CD4-positive, CD25-positive, alpha-beta regulatory T cell (primary cell): ENCODE results near the gene NEDD9. TPM values are rescaled to one million over a fixed set of nuclear protein-coding genes. Genes with fewer than 3 reads are reported as not detected.

Experiments used
- ATAC-seq, 2 donors: fragments of 150-1000 bp; cut with Tn5 transposase; one replicate each; pipeline ENCODE4 v1.10.0; 2021; ENCODE audit warnings: low read depth in 2 of 2, moderate number of reproducible peaks in 2 of 2, moderate library complexity in 1 of 2
- DNase-seq, 3 donors: peaks; one replicate each; pipeline versions ENCODE4 v3.0.0 to v3.0.0-alpha.2; 2012 to 2022; ENCODE audit warnings: mixed read lengths in 1 of 3
- H3K27ac ChIP-seq: one replicate; pipeline ENCODE4 v1.7.0; 2013; ENCODE audit warnings: mild to moderate bottlenecking, low read length; ENCODE audit not compliant: insufficient read depth, poor library complexity, severe bottlenecking
- H3K27me3 ChIP-seq: one replicate; pipeline ENCODE4 v1.7.0; 2013; ENCODE audit warnings: low read length; ENCODE audit not compliant: control insufficient read depth, insufficient read depth
- H3K36me3 ChIP-seq: one replicate; pipeline ENCODE4 v1.7.0; 2013; ENCODE audit warnings: mild to moderate bottlenecking, low read length, moderate library complexity; ENCODE audit not compliant: control insufficient read depth, insufficient read depth
- H3K4me1 ChIP-seq: 2 replicates; pipeline ENCODE4 v1.7.0; 2013; ENCODE audit warnings: mild to moderate bottlenecking, low read length; ENCODE audit not compliant: insufficient read depth, control insufficient read depth, poor library complexity, severe bottlenecking
- H3K4me3 ChIP-seq: one replicate; pipeline ENCODE4 v1.7.0; 2013; ENCODE audit warnings: low read depth, mild to moderate bottlenecking, low read length, moderate library complexity
- H3K9me3 ChIP-seq, 2 experiments: 1 replicate in 1 of 2; 2 replicates in 1 of 2; pipeline ENCODE4 v1.7.0; 2013; ENCODE audit warnings: low read length in 2 of 2, mild to moderate bottlenecking in 1 of 2, moderate library complexity in 1 of 2; ENCODE audit not compliant: control insufficient read depth in 2 of 2
- H3K27ac Mint-ChIP-seq, 3 donors: one replicate each; pipeline ENCODE4 v1.8.0; 2020 to 2022; ENCODE audit warnings: mild to moderate bottlenecking in 3 of 3, mixed read lengths in 3 of 3, moderate library complexity in 2 of 3
- H3K27me3 Mint-ChIP-seq: one replicate; pipeline ENCODE4 v1.8.0; 2022; ENCODE audit warnings: mild to moderate bottlenecking, mixed read lengths
- H3K36me3 Mint-ChIP-seq: one replicate; pipeline ENCODE4 v1.8.0; 2020; ENCODE audit warnings: mixed read lengths
- H3K4me1 Mint-ChIP-seq, 4 donors: one replicate each; pipeline ENCODE4 v1.8.0; 2020 to 2022; ENCODE audit warnings: mixed read lengths in 4 of 4, mild to moderate bottlenecking in 1 of 4
- H3K4me3 Mint-ChIP-seq, 4 donors: one replicate each; pipeline ENCODE4 v1.8.0; 2020 to 2022; ENCODE audit warnings: mild to moderate bottlenecking in 4 of 4, mixed read lengths in 4 of 4, moderate library complexity in 3 of 4
- H3K9me3 Mint-ChIP-seq, 7 donors: one replicate each; pipeline ENCODE4 v1.8.0; 2020 to 2022; ENCODE audit warnings: mixed read lengths in 7 of 7, mild to moderate bottlenecking in 3 of 7, moderate library complexity in 2 of 7
- polyA plus RNA-seq, 4 donors: library from polyadenylated mRNA; unstranded; fragments of 300-500 nt; fragmentation: Illumina TruSeq; gene quantifications; one replicate each; pipeline ENCODE4 v1.2.3, GENCODE V29; 2021
- total RNA-seq: library from RNA; stranded (reverse); gene quantifications from one replicate; pipeline ENCODE4 v1.2.3, GENCODE V29; 2022

The NEDD9 gene
- total RNA-seq (104 TPM), polyA plus RNA-seq (10 to 100 TPM; 18.1 to 21.5 (median 19.9) TPM)

GRCh38 chr6:11232193-11232769 lies at the start of gene NEDD9:
TSS of gene NEDD9 (minus strand) at chr6:11232668. CDS start at chr6:11232515, 153 bp downstream.
- peak within 1 kb of the TSS; percentile 87 to 96 (median 94) for H3K4me3 Mint-ChIP-seq
- no peaks in the 10 kb centered on the region for H3K9me3 Mint-ChIP-seq
- peak; percentile 98 to 99 for ATAC-seq
- Histone ChIP-seq H3K27me3 (no peaks in the 10 kb centered on the region), H3K4me3 (peak within 1 kb of the TSS; percentile 95), H3K4me1 (peaks cover 47% of the 10 kb centered on the region), H3K9me3 (no peaks in the 10 kb centered on the region), H3K27ac (peak within 1 kb of the TSS; percentile 93), H3K36me3 (no peaks in the 10 kb centered on the region)
- H3K27ac Mint-ChIP-seq = peak within 1 kb of the TSS; percentile 96 to 99 (median 97)
- H3K4me1 Mint-ChIP-seq = peaks cover 41 to 76% (median 61%) of the 10 kb centered on the region in 4 donors
- H3K27me3 Mint-ChIP-seq = no peaks in the 10 kb centered on the region
- DNase-seq = peak; percentile 94 to 99 (median 95)
- H3K36me3 Mint-ChIP-seq = peaks cover 5% of the 10 kb centered on the region

GRCh38 chr6:11282245-11282644 lies 49.8 kb upstream of the NEDD9 start:
- DNase-seq = no peak
- peaks cover 17 to 39% (median 27%) of the 10 kb centered on the region in 4 donors for H3K4me1 Mint-ChIP-seq
- no peak overlapping the region for H3K4me3 ChIP-seq
- no peaks in the 10 kb centered on the region for H3K27me3 ChIP-seq
- H3K9me3 Mint-ChIP-seq = peaks cover 0 to 4% (median 1%) of the 10 kb centered on the region in 7 donors
- H3K27ac Mint-ChIP-seq = no peak overlapping the region
- no peaks in the 10 kb centered on the region for H3K27me3 Mint-ChIP-seq
- H3K4me1 ChIP-seq = peaks cover 19% of the 10 kb centered on the region
- H3K36me3 Mint-ChIP-seq = peaks cover 20% of the 10 kb centered on the region
- no peak for ATAC-seq
- H3K4me3 Mint-ChIP-seq = no peak overlapping the region
- no peak overlapping the region for H3K27ac ChIP-seq
- no peaks in the 10 kb centered on the region for H3K9me3 ChIP-seq
- H3K36me3 ChIP-seq = peaks cover 3% of the 10 kb centered on the region

- H3K36me3 ChIP-seq = peaks cover 3% of the 10 kb centered on the region
- DNase-seq = no peak
- Mint-ChIP-seq H3K36me3 (peaks cover 16% of the 10 kb centered on the region), H3K9me3 (peaks cover 0 to 2% (median 0%) of the 10 kb centered on the region in 7 donors), H3K27ac (no peak overlapping the region), H3K4me1 (peaks cover 30 to 51% (median 41%) of the 10 kb centered on the region in 4 donors), H3K27me3 (no peaks in the 10 kb centered on the region), H3K4me3 (no peak overlapping the region)
- no peak for ATAC-seq
- H3K4me1 ChIP-seq = peaks cover 37% of the 10 kb centered on the region
- no peaks in the 10 kb centered on the region for H3K27me3 ChIP-seq
- no peak overlapping the region for H3K4me3 ChIP-seq
- no peaks in the 10 kb centered on the region for H3K9me3 ChIP-seq
- no peak overlapping the region for H3K27ac ChIP-seq
These were observed 47.9 kb upstream of the NEDD9 start for GRCh38 chr6:11280394-11280793.

- peaks cover 0 to 2% (median 0%) of the 10 kb centered on the region in 7 donors for H3K9me3 Mint-ChIP-seq
- H3K27me3 Mint-ChIP-seq = no peaks in the 10 kb centered on the region
- H3K27ac Mint-ChIP-seq = peak overlapping the region in 2 of 3 donors; percentile 0 to 87
- H3K27ac ChIP-seq = no peak overlapping the region
- H3K36me3 ChIP-seq = peaks cover 3% of the 10 kb centered on the region
- DNase-seq (no peak), ATAC-seq (no peak)
- no peaks in the 10 kb centered on the region for H3K9me3 ChIP-seq
- H3K4me1 ChIP-seq = peaks cover 40% of the 10 kb centered on the region
- peaks cover 26 to 56% (median 47%) of the 10 kb centered on the region in 4 donors for H3K4me1 Mint-ChIP-seq
- no peaks in the 10 kb centered on the region for H3K27me3 ChIP-seq
- peaks cover 20% of the 10 kb centered on the region for H3K36me3 Mint-ChIP-seq
- no peak overlapping the region for H3K4me3 Mint-ChIP-seq
- no peak overlapping the region for H3K4me3 ChIP-seq
These were observed 46.8 kb upstream of the NEDD9 start for GRCh38 chr6:11279284-11279689.

- peak overlapping the region; percentile 15 for H3K4me3 ChIP-seq
- H3K27ac ChIP-seq = peak overlapping the region; percentile 42
- peaks cover 26 to 56% (median 48%) of the 10 kb centered on the region in 4 donors for H3K4me1 Mint-ChIP-seq
- no peaks in the 10 kb centered on the region for H3K27me3 Mint-ChIP-seq
- peaks cover 26% of the 10 kb centered on the region for H3K36me3 Mint-ChIP-seq
- no peaks in the 10 kb centered on the region for H3K9me3 ChIP-seq
- H3K4me1 ChIP-seq = peaks cover 40% of the 10 kb centered on the region
- H3K27me3 ChIP-seq = no peaks in the 10 kb centered on the region
- ATAC-seq (peak; percentile 35 to 54), DNase-seq (peak in 1 of 3 donors; percentile 11)
- H3K9me3 Mint-ChIP-seq = peaks cover 0 to 2% (median 0%) of the 10 kb centered on the region in 7 donors
- H3K27ac Mint-ChIP-seq = peak overlapping the region; percentile 54 to 92 (median 87)
- peak overlapping the region in 2 of 4 donors; percentile 47 to 55 for H3K4me3 Mint-ChIP-seq
- H3K36me3 ChIP-seq = peaks cover 3% of the 10 kb centered on the region
These were observed 45.7 kb upstream of the NEDD9 start for GRCh38 chr6:11278207-11278559.

GRCh38 chr6:11277275-11278206 lies 45.1 kb upstream of the NEDD9 start:
- H3K4me1 ChIP-seq = peaks cover 40% of the 10 kb centered on the region
- peak overlapping the region in 3 of 4 donors; percentile 16 to 55 (median 47) for H3K4me3 Mint-ChIP-seq
- peaks cover 0 to 2% (median 0%) of the 10 kb centered on the region in 7 donors for H3K9me3 Mint-ChIP-seq

GRCh38 chr6:11276911-11277274 lies 44.4 kb upstream of the NEDD9 start:
- ATAC-seq = no peak
- Mint-ChIP-seq H3K27ac (peak overlapping the region in 2 of 3 donors; percentile 84 to 92), H3K27me3 (no peaks in the 10 kb centered on the region), H3K4me3 (peak overlapping the region in 2 of 4 donors; percentile 5 to 15), H3K36me3 (peaks cover 31% of the 10 kb centered on the region), H3K9me3 (peaks cover 0 to 2% (median 0%) of the 10 kb centered on the region in 7 donors), H3K4me1 (peaks cover 26 to 56% (median 52%) of the 10 kb centered on the region in 4 donors)
- Histone ChIP-seq H3K9me3 (no peaks in the 10 kb centered on the region), H3K4me3 (peak overlapping the region; percentile 51), H3K27me3 (no peaks in the 10 kb centered on the region), H3K36me3 (no peaks in the 10 kb centered on the region), H3K4me1 (peaks cover 40% of the 10 kb centered on the region), H3K27ac (peak overlapping the region; percentile 45)
- no peak for DNase-seq

More at GRCh38 chr6:11277275-11278206, 45.1 kb upstream of the NEDD9 start:
- H3K36me3 ChIP-seq = peaks cover 2% of the 10 kb centered on the region
- H3K27me3 Mint-ChIP-seq = no peaks in the 10 kb centered on the region
- H3K9me3 ChIP-seq = no peaks in the 10 kb centered on the region
- H3K4me1 Mint-ChIP-seq = peaks cover 26 to 56% (median 48%) of the 10 kb centered on the region in 4 donors
- H3K27me3 ChIP-seq = no peaks in the 10 kb centered on the region
- peak overlapping the region; percentile 83 to 92 (median 87) for H3K27ac Mint-ChIP-seq
- peak in 1 of 2 donors; percentile 37 for ATAC-seq
- H3K4me3 ChIP-seq = peak overlapping the region; percentile 51
- peaks cover 26% of the 10 kb centered on the region for H3K36me3 Mint-ChIP-seq
- peak overlapping the region; percentile 45 for H3K27ac ChIP-seq
- peak in 1 of 3 donors; percentile 18 for DNase-seq
